Sigmoid colon (tissue), 7 donors: ENCODE data around the gene CAGE1. TPM values are rescaled to one million over a fixed set of nuclear protein-coding genes. Genes with fewer than 3 reads are reported as not detected.

Experiments used
- DNase-seq: peaks from one replicate; pipeline ENCODE4 v3.0.0-alpha.2; 2019
- H3K27ac ChIP-seq, 4 donors: fragments of 200-600 bp; sonication (generic); one replicate each; pipeline ENCODE4 v1.5.1; 2016 to 2019; ENCODE audit warnings: mild to moderate bottlenecking in 1 of 4
- H3K27me3 ChIP-seq, 3 donors: fragments of 200-600 bp; sonication (generic); one replicate each; pipeline ENCODE4 v1.5.1; 2019; ENCODE audit warnings: mild to moderate bottlenecking in 1 of 3
- H3K36me3 ChIP-seq, 4 donors: fragments of 200-600 bp; sonication (generic); one replicate each; pipeline ENCODE4 v1.5.1; 2016 to 2019
- H3K4me1 ChIP-seq, 4 donors: fragments of 200-600 bp; sonication (generic); one replicate each; pipeline ENCODE4 v1.5.1; 2017 to 2019
- H3K4me3 ChIP-seq, 4 donors: fragments of 200-600 bp; sonication (generic); one replicate each; pipeline ENCODE4 v1.5.1; 2017 to 2019; ENCODE audit warnings: mild to moderate bottlenecking in 2 of 4, moderate library complexity in 1 of 4
- H3K9me3 ChIP-seq, 4 donors: fragments of 200-600 bp in 3 of 4; sonication (generic) in 3 of 4; one replicate each; pipeline versions ENCODE4 v1.5.1 to v1.6.1; 2013 to 2019
- EP300 ChIP-seq, 4 donors: sonication (generic); formaldehyde crosslinking; IDR thresholded peaks; one replicate each; pipeline ENCODE4 v1.6.1; 2017; ENCODE audit warnings: antibody characterized with exemption in 4 of 4
- POLR2A ChIP-seq, 2 donors: fragments of 450-650 bp; IDR thresholded peaks; one replicate each; pipeline ENCODE4 v1.6.1; 2016; ENCODE audit warnings: antibody characterized with exemption in 2 of 2, mild to moderate bottlenecking in 2 of 2, moderate library complexity in 2 of 2
- POLR2AphosphoS5 ChIP-seq, 4 donors: sonication (generic); formaldehyde crosslinking; IDR thresholded peaks; one replicate each; pipeline ENCODE4 v1.6.1; 2017; ENCODE audit warnings: antibody characterized with exemption in 4 of 4
- WGBS, 2 donors: extraction: QIAGEN DNeasy Blood & Tissue Kit; methylation state at CpG; one replicate each; pipeline ENCODE4 v1.1.7; 2013; 5-methylcytosine and 5-hydroxymethylcytosine counted together
- intact Hi-C: fragments of 100-400 bp; cut with DNase I; formaldehyde crosslinking; loops from one replicate; pipeline ENCODE4 v1.15.1; 2023
- polyA plus RNA-seq, 3 donors: library from polyadenylated mRNA; stranded (reverse); fragments of 200-250 nt; gene quantifications; one replicate each; pipeline ENCODE4 v1.2.3, GENCODE V29; 2013
- total RNA-seq, 4 donors: library from RNA; depleted of rRNA; stranded (reverse); fragments of >200 nt; gene quantifications; one replicate each; pipeline ENCODE4 v1.1.0, GENCODE V29; 2016
- TF ChIP-seq, protein P1 (sequence below), 4 experiments: fragments of 450-650 bp in 3 of 4; fragments of 200-600 bp in 1 of 4; IDR thresholded peaks; one replicate each; pipeline ENCODE4 v1.5.1; 2016 to 2019; ENCODE audit warnings: antibody characterized with exemption in 4 of 4, mild to moderate bottlenecking in 3 of 4, moderate library complexity in 2 of 4
- donor health status: healthy with polysubstance abuse.
- donor health status: Bipolar disorder and iron deficiency.
- donor health status: healthy.

Gene CAGE1
- total and polyA plus RNA-seq, 7 donors: 0.04 TPM; not detected in 6

DNA sequence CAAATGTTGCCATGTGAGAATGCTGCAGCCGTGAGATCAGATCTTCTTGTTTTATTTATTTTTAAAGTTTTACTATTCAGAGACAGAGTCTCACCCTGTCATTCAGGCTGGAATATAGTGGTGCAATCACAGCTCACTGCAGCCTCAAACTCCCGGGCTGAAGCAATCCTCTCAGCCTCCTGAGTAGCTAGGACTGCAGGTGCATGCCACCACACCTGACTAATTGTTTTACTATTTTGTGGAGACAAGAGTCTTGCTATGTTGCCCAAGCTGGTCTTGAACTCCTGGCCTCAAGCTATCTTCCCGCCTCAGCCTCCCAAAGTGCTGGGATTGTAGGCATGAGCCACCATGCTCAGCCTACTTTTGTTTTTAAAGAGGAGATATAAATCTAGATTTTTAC, 54.0 kb downstream of the CAGE1 start:
- H3K36me3 ChIP-seq: no peaks in the 10 kb centered on the region
- no peak for DNase-seq
- H3K27ac ChIP-seq: no peak overlapping the region
- no peaks in the 10 kb centered on the region for H3K4me1 ChIP-seq
- intact Hi-C loops: no loop called here
- H3K27me3 ChIP-seq: no peaks in the 10 kb centered on the region
- no peak overlapping the region for H3K4me3 ChIP-seq
- TF ChIP-seq POLR2AphosphoS5 (IDR thresholded peaks at IDR 0.05): no peak
- TF ChIP-seq EP300 (IDR thresholded peaks at IDR 0.05): no peak
- no peak for TF ChIP-seq POLR2A (IDR thresholded peaks at IDR 0.05)
- TF ChIP-seq, protein P1, sequence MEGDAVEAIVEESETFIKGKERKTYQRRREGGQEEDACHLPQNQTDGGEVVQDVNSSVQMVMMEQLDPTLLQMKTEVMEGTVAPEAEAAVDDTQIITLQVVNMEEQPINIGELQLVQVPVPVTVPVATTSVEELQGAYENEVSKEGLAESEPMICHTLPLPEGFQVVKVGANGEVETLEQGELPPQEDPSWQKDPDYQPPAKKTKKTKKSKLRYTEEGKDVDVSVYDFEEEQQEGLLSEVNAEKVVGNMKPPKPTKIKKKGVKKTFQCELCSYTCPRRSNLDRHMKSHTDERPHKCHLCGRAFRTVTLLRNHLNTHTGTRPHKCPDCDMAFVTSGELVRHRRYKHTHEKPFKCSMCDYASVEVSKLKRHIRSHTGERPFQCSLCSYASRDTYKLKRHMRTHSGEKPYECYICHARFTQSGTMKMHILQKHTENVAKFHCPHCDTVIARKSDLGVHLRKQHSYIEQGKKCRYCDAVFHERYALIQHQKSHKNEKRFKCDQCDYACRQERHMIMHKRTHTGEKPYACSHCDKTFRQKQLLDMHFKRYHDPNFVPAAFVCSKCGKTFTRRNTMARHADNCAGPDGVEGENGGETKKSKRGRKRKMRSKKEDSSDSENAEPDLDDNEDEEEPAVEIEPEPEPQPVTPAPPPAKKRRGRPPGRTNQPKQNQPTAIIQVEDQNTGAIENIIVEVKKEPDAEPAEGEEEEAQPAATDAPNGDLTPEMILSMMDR (IDR thresholded peaks at IDR 0.05): no peak
- WGBS, 2 donors: 77 to 80% methylated on average over 3 of the region's 3 CpGs
- no peaks in the 10 kb centered on the region for H3K9me3 ChIP-seq

DNA sequence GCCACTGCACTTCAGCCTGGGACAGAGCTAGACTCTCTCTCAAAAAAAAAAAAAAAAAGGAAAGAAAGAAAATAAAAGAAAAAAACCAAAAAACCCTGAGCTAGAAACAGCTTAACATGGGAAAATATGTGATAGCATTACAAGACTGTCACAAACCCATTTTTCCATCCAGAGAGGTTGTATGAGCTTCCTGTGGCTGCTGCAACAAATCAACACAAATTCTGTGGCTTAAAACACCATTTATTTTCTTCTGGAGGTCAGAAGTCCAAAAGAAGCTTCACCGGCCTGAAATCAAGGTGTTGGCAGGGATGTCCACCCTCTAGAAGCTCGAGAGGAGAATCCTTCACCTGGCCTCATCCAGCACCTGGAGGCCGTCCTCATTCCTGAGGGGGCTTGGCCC, 54.9 kb downstream of the CAGE1 start:
- TF ChIP-seq EP300 (IDR thresholded peaks at IDR 0.05) (no peak), POLR2AphosphoS5 (IDR thresholded peaks at IDR 0.05) (no peak), POLR2A (IDR thresholded peaks at IDR 0.05) (no peak)
- TF ChIP-seq, protein P1 (IDR thresholded peaks at IDR 0.05): no peak
- no peaks in the 10 kb centered on the region for H3K36me3 ChIP-seq
- no peak overlapping the region for H3K27ac ChIP-seq
- intact Hi-C loops: no loop called here
- no peak for DNase-seq
- no peaks in the 10 kb centered on the region for H3K9me3 ChIP-seq
- 89 to 93% methylated on average over 3 of the region's 3 CpGs for WGBS, 2 donors
- H3K4me3 ChIP-seq: no peak overlapping the region
- no peaks in the 10 kb centered on the region for H3K27me3 ChIP-seq
- no peaks in the 10 kb centered on the region for H3K4me1 ChIP-seq

DNA sequence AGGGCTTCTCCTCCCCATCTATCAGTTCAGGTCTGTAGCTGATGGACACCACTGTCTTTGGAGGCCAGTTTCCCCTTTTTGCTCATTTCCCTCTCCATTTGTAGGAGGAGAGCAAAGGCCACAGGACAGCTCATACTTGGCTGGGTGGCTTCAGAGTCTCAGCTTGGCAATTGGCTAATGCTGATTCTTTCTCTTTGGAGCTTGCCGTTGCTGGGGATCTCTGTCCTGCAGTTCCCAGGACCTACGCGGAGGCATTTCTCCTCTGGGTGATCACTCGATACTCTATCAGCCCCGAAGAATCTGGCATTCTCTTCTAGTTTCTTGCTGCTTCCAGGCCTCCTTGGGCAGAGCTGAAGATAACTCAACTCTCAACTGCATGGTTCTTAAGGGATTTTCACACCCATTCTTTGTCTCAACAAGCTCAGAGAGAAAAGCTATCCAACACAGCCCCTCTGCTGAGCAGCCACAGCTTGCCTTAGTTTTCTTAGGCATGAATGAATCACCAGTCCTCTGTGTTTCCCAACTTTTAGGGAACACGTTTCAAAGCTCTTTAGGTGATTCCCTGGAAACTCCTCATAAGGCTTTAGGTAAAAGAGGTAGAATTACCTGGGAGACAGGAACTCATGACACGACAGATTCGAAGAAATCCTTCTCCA, 57.3 kb downstream of the CAGE1 start:
- 85 to 89% methylated on average over 8 of the region's 8 CpGs for WGBS, 2 donors
- no peak overlapping the region for H3K4me3 ChIP-seq
- H3K9me3 ChIP-seq: no peaks in the 10 kb centered on the region
- DNase-seq: peak; percentile 33
- intact Hi-C loops: no loop called here
- H3K4me1 ChIP-seq: no peaks in the 10 kb centered on the region
- no peaks in the 10 kb centered on the region for H3K27me3 ChIP-seq
- no peak overlapping the region for H3K27ac ChIP-seq
- H3K36me3 ChIP-seq: no peaks in the 10 kb centered on the region
- TF ChIP-seq POLR2A (IDR thresholded peaks at IDR 0.05): no peak
- TF ChIP-seq EP300 (IDR thresholded peaks at IDR 0.05): no peak
- TF ChIP-seq, protein P1 (IDR thresholded peaks at IDR 0.05): no peak
- no peak for TF ChIP-seq POLR2AphosphoS5 (IDR thresholded peaks at IDR 0.05)

DNA sequence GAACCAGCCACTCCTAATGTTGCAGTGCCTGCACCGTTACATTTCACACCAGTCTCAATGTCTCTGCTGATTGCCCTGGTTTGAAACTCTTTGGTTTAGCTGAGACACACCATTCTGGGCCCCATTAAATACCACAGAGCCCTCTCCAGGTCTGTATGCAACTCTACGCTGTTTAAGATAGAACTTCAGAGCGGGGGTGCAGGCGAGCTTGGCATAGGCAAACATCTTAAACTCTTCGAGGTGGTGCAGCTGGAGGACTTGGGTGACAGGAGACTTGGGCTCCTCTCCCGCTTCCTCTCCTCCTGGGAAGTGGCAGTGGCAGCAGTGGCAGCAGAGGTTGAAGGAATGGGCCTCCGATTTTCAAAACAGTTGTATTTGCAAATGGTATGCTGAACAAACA, 58.1 kb downstream of the CAGE1 start:
- intact Hi-C loops: no loop called here
- H3K27me3 ChIP-seq: no peaks in the 10 kb centered on the region
- H3K36me3 ChIP-seq: no peaks in the 10 kb centered on the region
- H3K4me1 ChIP-seq: no peaks in the 10 kb centered on the region
- no peak overlapping the region for H3K4me3 ChIP-seq
- no peak overlapping the region for H3K27ac ChIP-seq
- no peaks in the 10 kb centered on the region for H3K9me3 ChIP-seq
- TF ChIP-seq EP300 (IDR thresholded peaks at IDR 0.05) (no peak), POLR2AphosphoS5 (IDR thresholded peaks at IDR 0.05) (no peak), POLR2A (IDR thresholded peaks at IDR 0.05) (no peak)
- TF ChIP-seq, protein P1 (IDR thresholded peaks at IDR 0.05): no peak
- 89 to 90% methylated on average over 7 of the region's 7 CpGs for WGBS, 2 donors
- no peak for DNase-seq

DNA sequence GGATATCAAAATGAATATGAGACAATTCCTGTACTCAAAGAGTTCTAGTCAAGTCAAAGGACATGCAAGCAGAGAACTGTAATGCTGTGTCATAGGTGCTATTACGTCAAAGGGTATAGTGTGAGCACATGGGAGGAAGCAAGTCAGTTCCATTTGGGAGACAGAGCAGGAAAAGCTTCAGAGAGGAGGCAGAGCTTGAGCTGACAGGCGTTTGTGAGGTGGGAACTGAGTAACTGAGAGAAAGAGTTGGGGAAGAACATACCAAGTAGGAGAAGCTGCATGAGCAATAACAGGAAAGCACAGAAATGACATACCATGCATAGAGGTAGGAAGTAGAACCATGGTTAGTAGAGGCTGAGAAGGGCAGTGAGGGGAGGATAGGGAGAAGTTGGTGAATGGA, 61.3 kb downstream of the CAGE1 start:
- Histone ChIP-seq H3K27ac (no peak overlapping the region), H3K36me3 (no peaks in the 10 kb centered on the region), H3K9me3 (no peaks in the 10 kb centered on the region), H3K4me1 (no peaks in the 10 kb centered on the region), H3K4me3 (no peak overlapping the region), H3K27me3 (no peaks in the 10 kb centered on the region)
- 56 to 66% methylated on average over 2 of the region's 2 CpGs for WGBS, 2 donors
- DNase-seq: no peak
- intact Hi-C loops: no loop called here
- TF ChIP-seq, protein P1 (IDR thresholded peaks at IDR 0.05): no peak
- TF ChIP-seq EP300 (IDR thresholded peaks at IDR 0.05) (no peak), POLR2A (IDR thresholded peaks at IDR 0.05) (no peak), POLR2AphosphoS5 (IDR thresholded peaks at IDR 0.05) (no peak)
